ENCODE measurements around the gene STAP2. TPM values are rescaled to one million over a fixed set of nuclear protein-coding genes. Genes with fewer than 3 reads are reported as not detected.
"Not testable (repeated sequence)": the region's sequence is repeated elsewhere in the genome, so short reads cannot be mapped to it uniquely, and the experiment has no call there.

STAP2 gene
- total RNA-seq, 1 experiment from 2014 or later, result 20.3 TPM

GRCh38 chr19:4329858-4330257, 8.8 kb downstream of the STAP2 start:
- no TSS peak for BruUV-seq (replicated peaks)
- H3K4me1 Mint-ChIP-seq (ENCODE audit: insufficient read depth, unreplicated experiment), result no peaks in the 10 kb centered on the region
- peaks cover 11% of the 10 kb centered on the region for H3K36me3 Mint-ChIP-seq (ENCODE audit: insufficient read depth, unreplicated experiment)
- H3K27me3 Mint-ChIP-seq (ENCODE audit: insufficient read depth, unreplicated experiment), result no peaks in the 10 kb centered on the region
- ChIA-PET POLR2A (no interaction called here), CTCF (interaction anchor here (0.7 kb wide), 1 partner anchor 97 kb away, joined by 3 read pairs; no protein-coding TSS in a partner anchor)
- peaks cover 7% of the 10 kb centered on the region for H3K9me3 Mint-ChIP-seq (ENCODE audit: unreplicated experiment)
- H3K4me3 Mint-ChIP-seq (ENCODE audit: unreplicated experiment), result no peak overlapping the region
- DNase-seq (ENCODE audit: unreplicated experiment), result no peak
- H3K27ac Mint-ChIP-seq (ENCODE audit: low read depth, unreplicated experiment), result no peak overlapping the region
- intact Hi-C loops (cut with micrococcal nuclease), result no loop called here
- no peak for TF ChIP-seq CTCF (IDR thresholded peaks at IDR 0.05; ENCODE audit: unreplicated experiment)

GRCh38 chr19:4328991-4329681, 9.5 kb downstream of the STAP2 start:
- H3K4me1 Mint-ChIP-seq (ENCODE audit: insufficient read depth, unreplicated experiment); H3K27me3 Mint-ChIP-seq (ENCODE audit: insufficient read depth, unreplicated experiment); DNase-seq (ENCODE audit: unreplicated experiment); BruUV-seq (replicated peaks); H3K9me3 Mint-ChIP-seq (ENCODE audit: unreplicated experiment); H3K4me3 Mint-ChIP-seq (ENCODE audit: unreplicated experiment); POLR2A ChIA-PET; H3K27ac Mint-ChIP-seq (ENCODE audit: low read depth, unreplicated experiment); intact Hi-C loops (cut with micrococcal nuclease); H3K36me3 Mint-ChIP-seq (ENCODE audit: insufficient read depth, unreplicated experiment): not testable (repeated sequence)
- CTCF ChIA-PET, result interaction anchor here (0.7 kb wide), 1 partner anchor 1001 kb away, joined by 3 read pairs; no protein-coding TSS in a partner anchor

GRCh38 chr19:4328243-4328990, 10.2 kb downstream of the STAP2 start:
- no peaks in the 10 kb centered on the region for H3K27me3 Mint-ChIP-seq (ENCODE audit: insufficient read depth, unreplicated experiment)
- TF ChIP-seq CTCF (IDR thresholded peaks at IDR 0.05; ENCODE audit: unreplicated experiment), result no peak
- ChIA-PET CTCF (interaction anchor here (0.7 kb wide), 1 partner anchor 1000 kb away, joined by 3 read pairs; no protein-coding TSS in a partner anchor), POLR2A (no interaction called here)
- no peaks in the 10 kb centered on the region for H3K4me1 Mint-ChIP-seq (ENCODE audit: insufficient read depth, unreplicated experiment)
- BruUV-seq (replicated peaks), result no TSS peak
- H3K27ac Mint-ChIP-seq (ENCODE audit: low read depth, unreplicated experiment), result no peak overlapping the region
- intact Hi-C loops (cut with micrococcal nuclease), result no loop called here
- no peaks in the 10 kb centered on the region for H3K9me3 Mint-ChIP-seq (ENCODE audit: unreplicated experiment)
- no peaks in the 10 kb centered on the region for H3K36me3 Mint-ChIP-seq (ENCODE audit: insufficient read depth, unreplicated experiment)
- no peak overlapping the region for H3K4me3 Mint-ChIP-seq (ENCODE audit: unreplicated experiment)
- no peak for DNase-seq (ENCODE audit: unreplicated experiment)

- TF ChIP-seq CTCF (IDR thresholded peaks at IDR 0.05; ENCODE audit: unreplicated experiment), result no peak
- CTCF ChIA-PET, result no interaction called here
- Mint-ChIP-seq H3K27ac (ENCODE audit: low read depth, unreplicated experiment) (no peak overlapping the region), H3K9me3 (ENCODE audit: unreplicated experiment) (no peaks in the 10 kb centered on the region), H3K4me1 (ENCODE audit: insufficient read depth, unreplicated experiment) (no peaks in the 10 kb centered on the region), H3K4me3 (ENCODE audit: unreplicated experiment) (no peak overlapping the region), H3K36me3 (ENCODE audit: insufficient read depth, unreplicated experiment) (no peaks in the 10 kb centered on the region), H3K27me3 (ENCODE audit: insufficient read depth, unreplicated experiment) (no peaks in the 10 kb centered on the region)
- POLR2A ChIA-PET, result no interaction called here
- BruUV-seq (replicated peaks), result no TSS peak
- intact Hi-C loops (cut with micrococcal nuclease), result no loop called here
- no peak for DNase-seq (ENCODE audit: unreplicated experiment)
Measured at GRCh38 chr19:4327877-4328242, 10.8 kb downstream of the STAP2 start.
